Fibroblast of upper back skin (primary cell): ENCODE measurements around the gene CHPF2.

Source experiments
- DNase-seq: peaks from one replicate; pipeline ENCODE4 v3.0.0-alpha.2; 2013

Gene CHPF2

DNA sequence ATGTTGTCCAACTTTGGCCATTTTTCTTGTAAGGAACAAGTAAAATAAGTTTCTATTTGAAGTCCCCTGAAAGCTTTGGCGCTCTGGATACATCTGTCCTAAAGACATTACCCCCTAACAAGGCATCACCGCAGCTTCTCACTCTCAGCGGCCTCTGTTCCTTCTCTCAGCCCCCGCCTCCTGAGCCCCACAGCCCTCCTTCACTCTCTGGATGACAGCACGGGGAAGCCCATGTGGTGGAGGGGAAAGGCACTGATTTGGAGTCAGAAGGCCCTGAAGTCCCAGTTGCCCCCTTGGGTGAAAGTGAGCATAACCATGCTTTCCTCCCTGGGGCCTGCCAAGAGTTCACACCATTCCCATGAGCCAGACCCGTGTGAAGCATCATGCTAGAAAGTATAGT is 26.6 kb upstream of the CHPF2 start:
- no peak for DNase-seq

DNA sequence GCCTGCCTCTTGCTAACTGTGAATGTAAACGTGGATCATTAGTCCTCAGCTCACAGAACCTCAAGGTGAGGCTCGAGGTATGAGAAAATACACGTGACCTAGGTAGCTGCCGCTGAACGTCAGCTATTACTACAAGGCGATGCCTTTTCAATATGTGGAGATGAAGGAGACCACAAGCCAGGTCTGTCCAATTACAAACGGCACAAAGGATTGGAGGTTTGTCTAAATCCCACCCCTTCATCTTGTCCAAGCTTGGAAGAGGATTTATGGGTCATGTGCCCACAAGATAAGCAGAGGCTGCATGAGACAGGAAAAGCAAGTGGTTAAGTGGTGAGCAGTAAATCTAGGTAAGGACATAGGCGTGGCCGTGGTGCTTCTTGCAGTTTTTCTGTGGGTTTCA is 25.4 kb upstream of the CHPF2 start:
- no peak for DNase-seq

DNA sequence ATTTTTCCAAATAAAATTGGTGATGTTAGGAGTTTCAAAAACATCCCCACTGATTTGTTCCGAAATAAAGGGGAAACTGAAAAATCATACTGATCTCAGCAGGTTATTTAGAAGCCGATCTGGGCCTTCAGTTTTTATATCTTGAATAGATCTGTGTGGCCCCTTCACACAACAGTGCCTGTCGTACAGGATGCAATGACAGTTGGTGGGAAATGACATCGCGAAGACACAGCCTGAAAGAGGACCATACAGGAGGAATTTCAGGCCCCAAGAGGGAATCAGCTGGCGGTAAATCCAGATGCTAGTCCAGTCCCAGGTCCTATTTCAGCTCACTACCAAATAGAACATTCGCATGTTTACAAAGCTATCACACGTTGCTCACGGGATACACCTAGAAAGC is 25.0 kb upstream of the CHPF2 start:
- DNase-seq, result no peak

DNA sequence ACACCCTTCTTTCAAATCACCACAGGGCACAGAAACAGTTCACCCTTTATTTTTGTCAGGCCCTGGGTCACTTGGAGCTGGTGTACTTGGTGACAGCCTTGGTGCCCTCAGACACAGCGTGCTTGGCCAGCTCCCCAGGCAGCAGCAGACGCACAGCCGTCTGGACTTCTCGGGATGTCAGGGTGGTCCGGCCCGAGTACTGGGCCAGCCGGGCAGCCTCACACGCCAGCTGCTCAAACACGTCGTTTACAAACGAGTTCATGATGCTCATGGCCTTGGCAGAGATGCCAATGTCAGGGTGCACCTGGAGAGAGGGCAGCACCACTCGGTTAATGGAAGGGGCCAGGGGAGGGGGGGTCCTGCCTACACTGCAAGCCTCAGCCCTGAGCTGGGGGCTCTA is 24.5 kb upstream of the CHPF2 start:
- no peak for DNase-seq

DNA sequence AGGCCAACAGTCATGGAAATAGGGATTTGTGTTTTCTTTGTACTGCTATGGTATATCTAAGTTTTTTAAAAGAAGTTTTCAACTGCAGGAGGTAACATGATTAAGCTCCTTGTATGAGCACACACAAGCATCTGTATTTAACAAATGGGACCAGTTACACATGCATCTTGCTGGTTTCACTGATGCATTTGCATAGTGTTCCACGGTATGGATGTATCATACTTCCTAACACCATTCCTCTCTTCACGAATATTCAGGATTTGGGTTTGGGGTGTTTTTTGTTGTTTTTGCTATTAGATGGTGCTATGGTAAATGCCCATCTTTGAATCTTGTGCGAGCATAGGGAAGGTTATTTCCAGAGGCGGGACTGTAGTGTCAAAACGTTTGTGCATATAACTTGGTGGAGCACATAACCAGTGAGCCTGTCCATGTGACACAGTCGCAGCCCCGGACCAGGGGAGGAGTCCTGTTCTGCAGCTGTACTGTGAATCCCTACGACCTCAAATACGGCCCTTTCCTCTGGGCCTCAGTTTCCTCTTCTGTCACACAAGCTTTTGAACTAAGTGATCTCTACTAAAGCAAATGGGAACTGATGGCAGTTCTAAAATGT is 23.9 kb upstream of the CHPF2 start:
- no peak for DNase-seq

DNA sequence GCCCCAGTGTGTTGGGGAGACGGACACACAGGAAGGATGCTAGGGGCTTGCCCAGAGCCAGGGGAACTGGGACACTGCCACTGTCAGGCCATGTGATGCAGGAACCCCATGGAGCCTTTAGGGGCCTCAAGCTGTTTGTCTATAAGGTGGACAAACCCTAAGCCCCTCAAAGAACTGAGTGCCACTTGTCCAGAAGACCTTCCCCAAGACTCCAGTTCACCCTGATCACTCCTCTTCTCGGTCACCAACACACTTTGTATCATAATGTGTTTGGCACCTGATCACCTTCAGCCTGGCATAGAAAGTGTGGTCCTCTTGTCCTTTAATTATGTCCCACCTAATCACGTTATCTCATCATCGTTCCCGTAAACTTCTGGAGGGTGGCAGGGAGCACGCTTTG is 22.7 kb upstream of the CHPF2 start:
- no peak for DNase-seq

DNA sequence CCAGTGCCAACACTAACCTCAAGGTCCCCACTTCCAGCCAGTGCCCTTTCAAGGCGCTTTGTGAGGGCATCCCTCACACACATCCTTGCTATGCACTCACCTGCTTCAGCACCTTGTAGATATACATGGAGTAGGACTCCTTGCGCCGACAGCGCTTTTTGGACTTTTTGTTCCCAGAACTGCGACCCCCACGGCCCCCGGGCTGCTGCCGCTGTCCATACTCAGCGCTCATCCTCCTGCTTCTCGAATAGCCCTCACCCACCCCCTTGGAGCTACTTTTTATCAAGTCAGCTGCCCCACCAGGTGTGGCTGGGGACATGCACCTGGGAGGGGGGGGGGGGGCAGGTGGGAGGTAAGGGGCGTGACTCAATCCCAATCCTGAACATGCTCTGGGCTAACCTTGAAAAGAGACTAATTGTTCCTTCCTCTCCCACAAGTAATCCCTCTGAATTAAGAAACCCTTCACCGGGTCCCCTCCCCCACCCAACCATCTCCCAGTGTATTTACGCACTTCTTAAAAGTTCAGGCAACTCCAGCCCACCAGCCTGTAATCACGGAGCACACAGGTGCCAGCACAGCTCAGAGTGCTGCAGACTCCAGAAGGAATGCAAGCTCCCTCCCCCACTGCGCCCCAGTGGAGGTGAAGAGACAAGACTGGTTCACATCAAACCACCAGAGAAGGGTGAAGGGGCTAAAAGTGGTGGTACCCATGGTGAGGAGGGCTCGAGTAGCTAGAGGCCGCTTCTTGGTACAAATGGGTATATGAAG is 22.0 kb upstream of the CHPF2 start, which contains the start of gene H2BK1:
Gene H2BK1, minus strand, starts transcription at position 402 of the 768 bp plus-strand sequence. Its CDS starts 170 bp downstream, at position 232.
- DNase-seq, result no peak

DNA sequence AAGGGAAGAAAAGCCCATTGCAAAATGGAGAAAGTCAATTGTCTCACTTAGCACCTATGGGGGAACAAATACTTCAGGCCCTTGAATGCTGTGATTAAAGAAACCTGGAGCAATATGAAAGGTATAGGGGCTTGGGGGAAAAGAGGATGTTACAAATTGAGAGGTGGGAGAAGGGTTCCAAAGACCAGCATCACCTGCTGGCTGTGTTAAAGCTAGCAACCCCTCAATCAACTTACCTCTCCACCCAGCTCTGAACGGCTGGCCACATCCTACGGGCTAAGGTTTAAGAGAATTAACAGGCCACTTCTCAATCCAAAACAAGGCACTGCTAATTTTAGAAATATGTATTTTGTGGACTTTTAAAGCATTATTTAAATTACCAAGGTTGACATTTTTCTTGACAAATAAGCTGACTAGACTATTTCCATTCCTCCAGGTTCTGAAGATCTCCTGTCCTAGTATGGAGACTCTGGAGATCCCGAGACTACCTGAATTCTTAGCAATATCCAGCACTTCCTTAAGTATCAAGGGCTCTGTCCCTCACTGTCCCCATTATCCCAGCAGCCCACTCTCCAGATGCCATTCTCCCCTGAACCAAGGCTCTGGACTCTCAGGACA is 21.0 kb upstream of the CHPF2 start:
- DNase-seq, result no peak

DNA sequence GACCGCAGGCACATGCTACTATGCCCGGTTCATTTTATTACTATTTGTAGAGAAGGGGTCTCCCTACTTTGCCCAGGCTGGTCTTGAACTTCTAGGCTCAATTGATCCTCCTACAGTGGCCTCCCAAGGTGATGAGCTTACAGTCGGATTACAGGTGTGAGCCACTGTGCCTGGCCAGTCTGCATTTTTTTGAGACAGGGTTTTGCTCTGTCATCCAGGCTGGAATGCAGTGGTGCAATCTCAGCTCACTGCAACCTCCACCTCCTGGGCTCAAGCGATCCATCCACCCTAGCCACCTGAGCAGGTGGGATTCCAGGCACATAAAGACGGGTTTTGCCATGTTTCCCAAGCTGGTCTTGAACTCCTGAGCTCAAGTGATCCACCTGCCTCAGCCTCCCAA is 19.7 kb upstream of the CHPF2 start:
- no peak for DNase-seq

DNA sequence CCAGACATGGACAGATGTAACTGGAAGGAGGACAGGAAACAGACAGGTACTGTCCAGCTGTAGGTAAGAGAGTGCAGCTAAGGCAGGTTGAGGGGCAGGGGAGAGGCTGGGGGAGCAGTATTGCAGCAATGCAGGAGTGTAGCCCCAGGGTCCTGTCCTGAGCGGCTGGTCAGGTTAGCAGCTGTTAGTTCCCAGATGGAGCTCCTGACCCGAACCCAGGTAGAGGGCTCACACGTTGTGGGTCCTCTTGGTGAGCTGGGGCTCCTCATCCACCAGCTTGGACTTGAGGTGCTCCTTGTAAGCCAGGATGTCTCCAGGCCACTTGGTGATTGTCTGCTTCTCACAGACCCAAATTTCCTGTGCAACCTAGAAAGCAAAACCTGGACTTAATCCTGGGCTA is 18.5 kb upstream of the CHPF2 start:
- no peak for DNase-seq

DNA sequence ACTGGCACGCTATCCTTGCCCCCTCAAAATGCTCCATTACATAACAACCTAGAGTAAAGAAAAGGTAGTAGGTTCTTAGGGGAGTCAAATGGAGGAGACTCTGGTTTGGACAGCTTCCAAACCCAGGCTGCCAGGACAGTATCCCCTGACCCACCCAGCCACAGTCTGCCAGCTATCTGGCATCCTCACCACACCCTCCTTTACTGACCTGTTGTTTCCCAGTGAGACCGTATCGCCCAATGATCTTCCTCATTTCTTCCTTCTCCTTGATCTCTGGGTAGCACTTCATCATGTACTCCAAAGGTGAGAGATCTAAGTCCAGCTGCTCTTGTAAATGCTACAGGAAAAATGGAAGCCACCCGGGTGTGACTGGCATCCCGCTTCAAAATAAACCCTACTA is 16.9 kb upstream of the CHPF2 start:
- DNase-seq, result no peak

DNA sequence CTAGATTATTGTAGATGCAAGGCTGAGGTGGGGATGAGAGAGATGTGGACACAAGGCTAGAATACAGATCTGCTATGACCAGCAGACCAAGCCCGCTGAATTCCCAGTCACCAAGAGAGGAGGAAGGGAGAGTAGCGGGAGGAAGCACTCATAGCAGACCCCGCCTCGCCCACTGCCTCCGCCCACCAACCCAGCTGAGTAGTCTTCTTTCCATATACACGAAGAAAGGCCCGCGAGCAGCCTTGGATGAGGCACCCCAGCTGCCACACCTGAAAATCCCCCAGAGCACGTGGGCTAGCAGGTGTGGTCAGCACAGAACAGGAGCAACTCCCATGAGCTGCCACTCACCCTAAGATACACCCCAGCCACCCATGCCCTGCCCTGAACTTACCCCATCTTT is 14.1 kb upstream of the CHPF2 start:
- DNase-seq, result no peak

DNA sequence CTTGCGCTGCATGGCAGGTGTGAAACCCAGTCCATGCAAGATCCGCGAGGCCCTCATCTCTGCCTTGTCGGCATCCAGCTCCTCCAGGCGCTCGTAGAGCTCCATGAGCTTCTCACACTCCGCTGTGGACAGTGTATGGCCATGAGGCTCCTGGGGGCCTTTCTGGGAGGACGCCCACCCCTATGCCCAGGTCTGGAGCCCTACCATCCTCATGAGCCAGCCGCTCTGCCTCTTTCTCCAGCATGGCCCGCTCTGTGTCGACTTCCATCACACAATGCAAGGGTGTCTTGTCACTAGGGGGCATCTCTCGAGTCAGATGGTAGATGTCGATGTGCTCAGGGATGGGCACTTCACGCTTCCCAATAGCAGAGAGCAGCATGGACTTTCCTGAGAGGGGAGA is 8.6 kb upstream of the CHPF2 start:
- DNase-seq, result no peak

DNA sequence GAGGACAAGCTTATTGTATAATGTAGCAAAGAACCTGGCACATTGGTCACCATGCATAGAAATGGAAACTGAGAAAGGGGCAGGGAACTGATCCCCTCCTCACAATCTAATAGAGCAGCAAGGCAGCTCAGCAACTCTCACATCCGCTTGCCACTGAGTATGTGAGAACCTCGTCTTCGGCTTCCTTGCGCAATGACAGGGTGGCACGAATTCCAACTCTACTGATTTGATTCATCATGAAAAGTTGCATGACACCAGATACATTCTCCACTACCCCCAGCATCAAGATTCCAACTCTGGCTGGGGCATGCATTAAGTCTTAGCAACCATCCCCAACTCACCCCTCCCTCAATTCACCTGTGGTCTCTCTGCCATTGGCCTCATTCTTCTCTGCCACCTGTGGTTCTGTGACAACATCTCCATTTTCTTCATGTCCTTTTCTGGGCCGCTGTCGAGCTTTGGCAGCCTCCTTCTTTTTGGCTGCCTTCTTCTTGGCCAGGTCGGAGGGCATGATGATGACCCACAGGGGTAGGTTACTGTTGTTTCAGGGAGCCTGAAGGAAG is 6.3 kb upstream of the CHPF2 start:
- DNase-seq, result no peak

DNA sequence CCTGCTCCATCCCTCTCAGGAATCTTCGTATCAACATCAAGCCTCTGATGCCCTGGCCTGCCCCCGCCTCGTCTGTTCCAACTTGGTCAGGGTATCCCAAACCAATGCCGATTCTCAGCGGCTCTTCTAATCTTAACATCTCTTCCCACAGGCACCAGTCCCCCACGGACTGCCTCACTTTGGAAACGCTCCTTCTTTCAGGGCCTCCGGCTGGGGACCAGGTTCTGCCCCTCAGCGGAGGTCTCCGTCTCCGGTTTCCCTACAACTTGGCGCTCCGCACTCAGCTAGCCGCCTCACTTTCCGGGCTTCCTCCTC is 5.8 kb upstream of the CHPF2 start:
- no peak for DNase-seq

DNA sequence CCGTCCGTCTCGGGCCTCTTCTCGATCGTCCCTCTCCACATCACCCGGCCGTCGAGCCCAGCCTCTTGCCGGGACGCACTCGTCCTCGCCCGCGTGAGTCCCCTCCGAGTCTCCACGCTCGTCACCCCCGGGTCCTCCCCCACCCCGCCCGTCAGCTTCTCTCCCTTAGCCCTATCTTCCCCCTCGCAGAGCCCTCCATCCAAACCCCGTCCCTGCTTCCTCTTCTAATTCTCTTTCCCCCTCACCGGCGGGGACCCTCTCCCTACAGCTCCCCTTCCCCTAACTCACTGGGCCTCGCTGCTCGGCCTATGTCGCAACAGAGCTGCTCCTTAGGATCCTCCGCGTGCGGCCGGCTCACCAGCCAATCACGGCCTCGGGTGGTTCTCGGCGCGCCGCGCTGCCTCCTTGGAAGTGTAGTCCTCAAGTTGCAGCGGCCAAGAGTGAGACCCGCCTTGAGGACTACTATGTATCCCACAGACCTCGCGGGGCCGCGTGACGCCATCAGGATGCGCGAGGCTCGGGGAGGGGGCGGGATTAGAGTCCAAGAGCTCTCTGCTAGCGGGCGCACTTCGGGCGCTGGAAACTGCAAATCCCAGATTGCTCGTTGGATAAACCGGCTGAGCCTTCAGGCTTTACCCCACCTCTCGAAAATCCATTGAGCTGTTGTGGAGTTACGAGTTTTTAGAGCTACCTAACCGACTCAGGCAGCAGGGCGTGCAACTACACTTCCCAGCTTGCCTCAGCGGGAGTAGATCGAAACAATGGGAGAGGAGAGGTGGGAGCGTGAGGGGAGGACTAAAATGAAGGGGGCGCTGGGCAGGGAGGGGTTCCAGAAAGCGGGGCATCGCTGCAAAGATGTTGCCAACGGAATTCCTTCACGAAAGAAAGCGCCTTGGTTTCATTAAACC is 5.2 kb upstream of the CHPF2 start, which contains the start of gene ABCF2:
Gene ABCF2, minus strand, starts transcription at position 331 of the 908 bp plus-strand sequence. CDS start 747 bp downstream, outside the sequence.
- peak; percentile 99 for DNase-seq

DNA sequence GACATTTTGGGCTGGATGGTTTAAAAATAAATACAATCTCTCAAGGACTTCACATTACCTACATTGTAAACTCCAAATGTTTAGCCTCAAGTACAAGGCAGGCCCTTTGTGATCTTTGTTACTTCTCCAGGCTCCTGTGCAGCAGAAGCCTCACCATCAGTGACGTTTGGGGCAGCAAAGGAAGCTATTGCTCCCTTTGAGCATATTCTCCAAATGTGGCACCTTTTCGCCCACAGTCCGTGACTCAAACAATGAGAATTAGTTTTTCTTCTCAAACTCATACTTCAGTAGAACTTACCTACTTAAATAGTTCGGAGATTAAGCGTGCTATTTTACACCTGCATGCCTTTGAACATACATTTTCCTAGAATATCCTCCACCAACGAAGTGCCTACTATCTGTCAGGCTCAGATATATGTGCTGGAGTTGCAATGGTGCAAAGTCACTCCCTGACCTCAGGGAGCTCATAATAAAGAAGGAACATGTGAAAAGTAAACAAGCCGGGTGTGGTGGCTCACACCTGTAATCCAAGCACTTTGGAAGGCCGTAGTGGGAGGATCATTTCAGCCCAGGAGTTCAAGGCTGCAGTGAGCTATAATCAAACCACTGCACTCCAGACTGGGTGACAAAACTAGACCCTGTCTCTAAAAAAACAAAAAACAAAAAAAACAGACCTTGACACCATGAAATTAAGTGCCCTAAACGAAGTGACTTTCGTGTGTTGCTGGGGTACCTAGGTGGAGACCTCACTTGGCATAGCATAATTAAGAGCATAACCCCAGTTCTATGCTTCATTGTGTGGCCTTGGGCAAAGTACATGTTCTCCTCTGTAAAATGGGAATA is 4.0 kb upstream of the CHPF2 start:
- no peak for DNase-seq

DNA sequence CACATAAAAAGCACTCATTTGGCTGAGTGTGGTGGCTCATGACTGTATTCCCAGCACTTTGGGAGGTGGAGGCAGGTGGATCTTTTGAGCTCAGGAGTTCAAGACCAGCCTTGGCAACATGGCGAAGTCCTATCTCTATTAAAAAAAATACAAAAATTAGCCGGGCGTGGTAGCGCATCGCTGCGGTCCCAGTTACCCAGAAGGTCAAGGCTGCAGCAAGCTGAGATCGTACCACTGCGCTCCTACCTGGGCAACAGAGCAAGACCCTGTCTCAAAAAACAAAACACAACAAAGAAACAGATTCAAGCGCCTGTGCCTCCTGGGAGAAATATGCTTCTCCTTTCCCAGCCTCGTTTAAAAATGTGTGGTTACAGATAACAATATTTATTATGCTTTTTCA is 3.0 kb upstream of the CHPF2 start:
- DNase-seq, result no peak

DNA sequence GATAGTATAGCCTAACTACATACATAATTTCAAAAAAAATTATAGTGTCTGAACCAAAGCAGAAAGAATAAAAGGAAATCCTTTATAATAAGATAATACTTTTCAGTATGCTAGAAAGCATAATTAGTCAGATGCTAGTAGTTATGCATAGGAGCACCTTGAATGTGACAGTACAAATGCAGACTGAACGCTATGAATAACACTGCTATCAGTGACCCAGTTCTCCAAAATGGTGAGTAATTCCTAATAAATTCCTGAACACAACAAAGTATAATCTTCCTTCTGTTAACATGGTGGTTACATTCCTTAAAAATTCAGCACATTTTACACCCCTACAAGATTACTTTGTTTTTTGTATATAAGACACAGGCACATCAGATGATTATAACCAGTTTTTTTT is 1.2 kb upstream of the CHPF2 start:
- DNase-seq, result no peak

DNA sequence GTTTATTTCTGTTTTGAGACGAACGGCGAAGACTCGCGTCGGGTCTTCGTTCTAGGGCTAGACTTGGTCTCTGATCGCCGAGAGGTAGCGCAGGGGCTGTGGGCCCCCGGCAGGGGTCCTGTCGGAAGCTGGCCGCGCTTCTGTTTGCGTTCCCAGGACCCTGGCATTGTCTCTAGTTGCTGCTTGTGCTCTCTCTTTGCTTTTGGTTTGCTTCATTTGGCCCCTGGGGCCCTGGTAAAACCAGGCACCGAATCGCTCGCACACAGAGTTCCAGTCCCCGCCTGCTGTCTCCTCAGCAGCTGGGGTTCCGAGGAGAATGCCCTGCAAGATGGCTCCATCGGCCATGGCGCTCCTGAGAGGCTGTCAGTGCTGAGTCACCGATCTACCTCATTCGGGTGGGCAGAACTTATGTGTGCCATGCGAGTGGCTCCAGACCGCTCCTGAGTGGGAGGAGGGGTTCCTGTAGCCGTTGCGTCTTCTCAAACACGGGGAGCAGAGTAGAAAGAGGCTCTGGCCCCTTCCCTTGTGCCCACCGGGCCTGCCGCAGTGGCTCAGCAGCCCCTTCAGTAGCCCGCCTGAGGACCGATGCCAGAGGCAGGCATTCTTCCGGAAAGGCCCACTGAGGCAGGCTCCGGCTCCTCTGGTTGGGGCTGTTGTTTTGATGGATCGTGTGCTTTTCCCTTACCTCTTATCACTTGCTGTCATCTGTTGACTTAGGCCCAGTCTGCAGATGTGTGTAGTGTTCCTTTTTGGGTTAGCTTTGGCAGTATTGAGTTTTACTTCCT is 826 bp downstream of the CHPF2 start:
- peak; percentile 73 for DNase-seq

DNA sequence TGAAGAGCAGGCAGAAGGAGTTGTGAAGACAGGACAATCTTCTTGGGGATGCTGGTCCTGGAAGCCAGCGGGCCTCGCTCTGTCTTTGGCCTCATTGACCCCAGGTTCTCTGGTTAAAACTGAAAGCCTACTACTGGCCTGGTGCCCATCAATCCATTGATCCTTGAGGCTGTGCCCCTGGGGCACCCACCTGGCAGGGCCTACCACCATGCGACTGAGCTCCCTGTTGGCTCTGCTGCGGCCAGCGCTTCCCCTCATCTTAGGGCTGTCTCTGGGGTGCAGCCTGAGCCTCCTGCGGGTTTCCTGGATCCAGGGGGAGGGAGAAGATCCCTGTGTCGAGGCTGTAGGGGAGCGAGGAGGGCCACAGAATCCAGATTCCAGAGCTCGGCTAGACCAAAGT is 1.5 kb downstream of the CHPF2 start:
- no peak for DNase-seq
